HG02840 (cell line): ENCODE data around the gene MALRD1.

Source experiments
- ATAC-seq: cut with Tn5 transposase; IDR thresholded peaks from one replicate; pipeline ENCODE4 v1.9.1; 2021; ENCODE audit warnings: mild to moderate bottlenecking, moderate library complexity, moderate number of reproducible peaks; ENCODE audit not compliant: unreplicated experiment, low FRiP score

The MALRD1 gene

DNA sequence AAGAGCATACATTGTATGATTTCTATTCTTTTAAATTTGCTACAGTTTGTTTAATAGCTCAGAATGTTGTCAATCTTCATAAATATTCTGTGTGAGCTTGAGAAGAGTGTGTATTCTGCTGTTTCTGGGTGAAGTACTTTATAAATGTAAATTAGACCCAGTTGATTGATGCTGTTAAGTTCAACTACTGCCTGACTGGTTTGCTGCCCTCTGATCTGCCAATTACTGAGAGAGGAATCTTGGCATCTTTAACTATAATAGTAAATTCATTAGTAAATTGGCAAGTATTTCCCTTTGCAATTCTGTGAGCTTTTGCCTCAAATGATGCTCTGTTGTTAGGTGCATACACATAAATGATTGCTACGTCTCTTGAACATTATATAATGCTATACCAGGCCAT is 512.6 kb downstream of the MALRD1 start:
- no peak for ATAC-seq

DNA sequence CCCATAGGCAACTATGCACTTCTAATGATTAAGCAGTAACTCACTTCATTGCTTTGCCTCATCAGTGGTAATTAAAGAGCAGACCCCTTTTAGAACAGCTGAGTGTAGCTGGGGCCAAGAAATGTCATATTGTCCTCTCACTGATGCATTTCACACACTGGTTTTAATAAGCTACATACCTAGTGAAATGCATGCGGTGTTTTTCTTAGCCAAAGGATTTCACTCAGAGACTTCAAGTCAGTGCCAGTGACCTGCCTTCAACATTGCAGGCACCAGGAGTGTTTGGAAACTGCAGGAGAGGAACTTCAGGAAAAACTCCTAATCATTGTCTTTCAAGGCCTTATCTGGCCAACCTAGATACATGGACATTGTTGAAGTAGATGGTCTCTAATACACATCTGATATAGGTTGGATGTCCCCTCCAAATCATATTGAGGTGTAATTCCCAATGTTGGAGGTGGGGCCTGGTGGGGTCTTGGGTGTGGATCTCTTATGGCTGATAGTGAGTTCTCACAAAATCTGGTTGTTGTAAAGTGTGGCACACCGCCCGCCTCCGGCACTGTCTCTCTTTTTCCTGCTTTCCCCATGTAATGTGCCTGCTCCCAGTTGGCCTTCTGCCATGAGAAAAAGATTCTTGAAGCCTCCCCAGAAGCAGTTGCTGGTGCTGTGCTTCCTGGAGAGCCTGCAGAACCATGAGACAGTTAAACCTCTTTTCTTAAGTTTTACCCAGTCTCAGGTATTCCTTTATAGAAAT is 515.0 kb downstream of the MALRD1 start:
- no peak for ATAC-seq

DNA sequence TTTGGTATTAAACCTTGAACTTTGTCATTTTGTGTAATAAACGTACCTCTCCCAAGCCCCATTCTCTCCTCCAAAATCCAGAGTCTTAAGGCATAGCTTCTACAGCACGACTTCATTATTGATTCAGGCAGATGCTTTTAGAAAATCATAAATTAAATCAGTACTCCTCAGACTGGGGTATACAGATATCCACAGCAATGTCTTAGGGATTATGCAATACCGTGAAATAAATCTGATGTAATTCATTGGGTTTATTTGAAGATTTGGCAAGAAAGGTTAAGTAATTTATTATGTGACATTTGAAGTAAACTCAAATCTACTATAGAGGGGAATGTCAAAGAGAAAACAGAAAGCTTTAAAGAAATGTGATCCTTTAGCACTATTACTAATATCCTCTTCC is 521.5 kb downstream of the MALRD1 start:
- no peak for ATAC-seq

GRCh38 chr10:19570991-19571390 is 522.4 kb downstream of the MALRD1 start:
- ATAC-seq: no peak

GRCh38 chr10:19572056-19572455 is 523.5 kb downstream of the MALRD1 start:
- no peak for ATAC-seq

GRCh38 chr10:19576576-19576975 is 528.0 kb downstream of the MALRD1 start:
- ATAC-seq: no peak

DNA sequence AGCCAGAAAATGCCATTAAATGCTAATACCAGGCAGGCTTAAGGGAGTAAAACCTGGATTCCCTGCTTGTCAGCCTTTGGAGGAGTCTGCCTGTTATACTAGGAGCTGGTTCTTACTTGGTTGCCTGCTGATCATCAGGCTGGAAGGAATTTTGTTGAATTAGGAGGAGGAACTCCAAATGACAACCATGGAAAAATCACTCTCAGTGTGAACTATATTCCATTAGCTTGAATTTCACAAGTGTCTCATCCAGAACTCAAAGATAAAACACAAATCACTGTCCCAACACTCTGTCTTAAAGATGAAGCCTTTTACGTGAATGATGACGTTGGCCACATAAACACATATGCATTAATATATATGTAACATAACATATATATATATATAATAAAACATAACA is 528.8 kb downstream of the MALRD1 start:
- no peak for ATAC-seq

DNA sequence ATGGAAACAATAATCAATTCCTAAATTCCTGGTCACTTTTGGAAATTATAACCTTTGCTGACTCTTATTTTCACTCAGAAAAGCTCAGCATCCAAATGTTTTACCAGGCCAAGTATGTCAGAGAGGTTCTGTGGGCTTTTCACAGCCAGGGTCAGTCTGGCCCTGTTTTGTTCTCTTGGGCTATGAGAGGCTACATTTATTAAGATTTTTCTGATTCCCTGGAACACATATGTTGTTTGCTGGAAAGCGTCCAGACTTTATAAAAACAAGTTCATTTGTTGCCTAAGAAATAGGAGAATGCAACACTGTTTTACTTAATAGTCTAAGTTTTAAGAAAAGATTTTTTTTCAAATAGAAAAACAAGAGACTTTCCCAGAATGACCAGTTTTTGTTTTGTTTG is 529.2 kb downstream of the MALRD1 start:
- ATAC-seq: no peak

DNA sequence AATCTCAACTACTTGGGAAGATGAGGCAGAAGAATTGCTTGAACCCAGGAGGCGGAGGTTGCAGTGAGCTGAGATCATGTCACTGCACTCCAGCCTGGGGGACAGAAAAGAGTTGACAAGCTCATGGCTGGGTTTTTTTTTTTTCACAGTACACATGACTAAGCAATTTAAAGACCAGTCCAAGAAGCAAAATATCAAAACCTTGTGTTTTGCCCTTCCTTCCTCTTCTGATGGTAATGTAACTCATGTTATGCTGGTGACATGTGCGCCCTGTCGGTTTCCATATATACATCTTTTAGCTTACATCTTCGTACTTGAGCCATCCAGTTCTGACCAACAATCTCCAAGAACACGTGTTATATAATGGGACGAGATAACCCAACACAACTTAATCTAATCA is 530.0 kb downstream of the MALRD1 start:
- no peak for ATAC-seq

DNA sequence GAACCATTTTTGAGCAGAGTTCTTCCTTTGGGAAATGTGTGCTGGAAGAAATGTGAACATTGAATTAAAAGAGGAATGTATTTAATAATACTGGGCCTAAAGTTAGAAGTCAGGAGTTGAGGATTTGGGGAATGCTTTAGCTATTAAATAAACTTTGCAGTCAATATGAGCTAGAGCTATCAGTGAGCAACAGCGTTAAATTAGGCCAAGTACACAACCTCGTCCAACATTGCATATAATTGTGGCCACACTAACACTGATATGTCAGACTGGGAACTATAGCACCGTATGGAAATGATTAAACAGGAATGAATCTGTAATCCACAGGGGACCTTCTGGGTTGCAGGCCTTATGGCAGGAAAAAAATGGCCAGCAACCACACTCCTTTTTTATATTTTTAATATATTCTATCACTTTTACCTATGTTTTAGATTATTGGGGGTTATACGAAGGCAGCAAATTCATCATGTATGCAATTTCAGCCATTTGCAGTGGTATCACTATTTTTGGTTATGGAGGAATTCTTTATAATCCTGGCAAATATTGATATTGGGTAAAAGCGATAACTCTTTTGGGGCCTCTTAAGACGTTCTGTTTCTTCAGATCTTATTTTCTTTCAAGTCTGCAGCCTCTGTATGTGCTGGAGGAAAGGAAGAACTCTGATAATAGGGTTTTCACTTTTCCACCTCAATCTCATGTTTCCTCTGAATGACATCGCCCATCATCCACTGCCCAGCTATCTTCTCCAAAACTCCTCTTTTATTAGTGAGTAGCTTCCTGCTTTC is 531.4 kb downstream of the MALRD1 start:
- ATAC-seq: no peak

- ATAC-seq: no peak
These were observed 532.1 kb downstream of the MALRD1 start for GRCh38 chr10:19580691-19581090.

DNA sequence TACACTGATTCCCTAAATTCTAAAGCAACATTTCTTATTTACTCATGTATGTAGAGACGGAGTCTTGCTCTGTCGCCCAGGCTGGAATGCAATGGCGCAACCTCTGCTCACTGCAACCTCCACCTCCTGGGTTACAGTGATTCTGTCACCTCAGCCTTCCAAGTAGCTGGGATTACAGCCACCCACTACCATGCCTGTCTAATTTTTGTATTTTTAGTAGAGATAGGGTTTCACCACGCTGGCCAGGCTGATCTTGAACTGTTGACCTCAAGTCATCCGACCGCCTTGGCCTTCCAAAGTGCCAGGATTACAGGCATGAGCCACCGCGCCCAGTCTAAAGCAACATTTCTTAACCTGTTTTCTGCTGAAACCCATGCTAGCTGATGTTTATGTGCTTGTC is 540.0 kb downstream of the MALRD1 start:
- no peak for ATAC-seq

GRCh38 chr10:19592276-19592675 is 543.7 kb downstream of the MALRD1 start:
- no peak for ATAC-seq

GRCh38 chr10:19595212-19595845 is 546.7 kb downstream of the MALRD1 start:
- ATAC-seq: no peak

GRCh38 chr10:19605806-19606205 is 557.2 kb downstream of the MALRD1 start:
- no peak for ATAC-seq

DNA sequence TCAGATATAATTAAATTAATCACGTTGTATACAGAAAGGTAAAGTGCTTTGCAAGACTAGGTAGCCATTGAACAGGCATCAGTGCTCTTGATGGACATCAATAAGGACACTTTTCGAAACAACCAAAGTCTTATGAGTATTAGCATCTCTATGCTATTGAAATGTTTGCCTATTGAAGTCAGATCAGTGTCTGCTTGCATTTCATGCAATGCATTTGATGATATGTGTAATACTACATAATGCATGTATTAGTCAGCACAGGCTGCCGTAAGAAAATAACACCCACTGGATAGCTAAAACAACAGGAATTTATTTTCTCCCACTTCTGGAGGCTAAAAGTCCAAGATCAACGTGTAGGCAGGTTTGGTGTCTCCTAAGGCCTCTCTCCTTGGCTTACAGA is 558.4 kb downstream of the MALRD1 start:
- no peak for ATAC-seq

GRCh38 chr10:19611775-19612174 is 563.2 kb downstream of the MALRD1 start:
- ATAC-seq: no peak

- ATAC-seq: no peak
These were observed 568.4 kb downstream of the MALRD1 start for GRCh38 chr10:19616966-19617365.

DNA sequence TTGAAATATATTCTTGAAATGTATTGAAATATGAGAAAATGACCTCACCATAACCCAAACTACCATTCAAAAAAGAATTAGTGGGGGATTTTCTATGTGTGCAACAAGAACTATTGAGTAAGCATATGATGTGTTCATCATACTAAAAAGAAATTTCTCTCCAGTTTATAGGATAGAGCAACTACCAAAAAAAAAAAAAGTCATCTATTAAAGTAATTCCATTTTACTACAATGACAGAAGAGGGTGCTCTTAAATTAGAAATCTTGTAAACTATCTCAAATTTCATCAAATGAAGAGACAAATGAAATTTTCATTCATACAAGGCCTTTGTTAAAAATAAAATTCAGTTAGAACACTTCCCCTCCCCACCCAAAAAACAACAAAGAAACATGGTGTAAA is 572.2 kb downstream of the MALRD1 start:
- no peak for ATAC-seq

DNA sequence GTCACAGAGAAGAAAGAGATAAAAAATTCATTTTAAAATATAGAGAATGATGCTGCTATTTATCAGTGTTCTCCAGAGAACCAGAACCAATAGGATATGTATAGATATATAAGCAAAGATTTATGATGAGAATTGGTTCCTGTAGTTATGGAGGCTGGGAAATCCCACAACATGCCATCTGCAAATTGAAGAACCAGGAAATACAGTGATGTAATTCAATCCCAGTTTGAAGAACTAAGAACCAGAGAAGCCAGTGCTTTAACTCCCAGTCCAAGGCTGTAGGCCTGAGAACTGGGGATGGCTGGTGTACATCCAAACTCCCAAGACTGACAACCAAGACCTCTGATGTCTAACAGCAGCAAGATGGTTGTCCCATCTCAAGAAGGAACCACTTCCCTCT is 574.7 kb downstream of the MALRD1 start:
- no peak for ATAC-seq

DNA sequence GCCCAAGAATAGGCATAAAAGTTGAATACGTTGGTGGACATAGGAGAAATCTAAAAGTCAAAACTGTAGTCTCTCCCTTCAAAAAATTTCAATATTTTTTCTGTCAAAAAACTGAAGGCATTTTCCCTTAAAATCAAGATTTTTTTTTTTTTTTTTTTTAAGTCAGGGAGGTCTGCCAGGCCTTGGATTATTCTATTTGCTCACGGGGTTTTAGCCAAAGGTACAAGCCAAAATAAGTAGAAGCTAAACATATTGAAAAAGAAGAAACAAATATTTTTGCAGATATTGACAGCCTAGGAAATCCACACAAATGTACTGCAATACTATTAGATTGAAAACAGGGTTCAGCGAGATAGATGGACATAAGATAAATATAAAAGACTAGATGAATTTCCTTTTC is 577.6 kb downstream of the MALRD1 start:
- no peak for ATAC-seq
